ENCODE measurements around the gene HS2ST1.

DNA sequence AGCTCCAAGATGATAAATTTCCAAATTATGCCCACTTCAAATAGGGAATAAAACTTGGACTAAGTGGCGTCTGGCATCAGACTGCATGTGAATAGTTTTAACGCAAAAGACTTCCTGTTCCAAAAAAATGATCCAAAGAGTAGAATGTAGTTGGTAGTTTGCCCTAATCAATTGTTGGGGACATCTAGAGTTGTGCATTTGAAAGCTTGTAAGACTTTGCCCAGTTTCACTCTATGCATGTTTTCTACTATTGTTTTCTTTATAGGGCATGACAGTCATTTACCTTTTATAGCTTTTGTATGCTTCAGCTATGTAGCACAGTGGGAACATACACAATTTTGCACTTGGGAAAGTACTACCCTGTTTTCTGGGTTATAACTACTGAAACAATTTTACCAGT lies 86.0 kb downstream of the HS2ST1 start:
- TF ChIP-seq, protein P1, sequence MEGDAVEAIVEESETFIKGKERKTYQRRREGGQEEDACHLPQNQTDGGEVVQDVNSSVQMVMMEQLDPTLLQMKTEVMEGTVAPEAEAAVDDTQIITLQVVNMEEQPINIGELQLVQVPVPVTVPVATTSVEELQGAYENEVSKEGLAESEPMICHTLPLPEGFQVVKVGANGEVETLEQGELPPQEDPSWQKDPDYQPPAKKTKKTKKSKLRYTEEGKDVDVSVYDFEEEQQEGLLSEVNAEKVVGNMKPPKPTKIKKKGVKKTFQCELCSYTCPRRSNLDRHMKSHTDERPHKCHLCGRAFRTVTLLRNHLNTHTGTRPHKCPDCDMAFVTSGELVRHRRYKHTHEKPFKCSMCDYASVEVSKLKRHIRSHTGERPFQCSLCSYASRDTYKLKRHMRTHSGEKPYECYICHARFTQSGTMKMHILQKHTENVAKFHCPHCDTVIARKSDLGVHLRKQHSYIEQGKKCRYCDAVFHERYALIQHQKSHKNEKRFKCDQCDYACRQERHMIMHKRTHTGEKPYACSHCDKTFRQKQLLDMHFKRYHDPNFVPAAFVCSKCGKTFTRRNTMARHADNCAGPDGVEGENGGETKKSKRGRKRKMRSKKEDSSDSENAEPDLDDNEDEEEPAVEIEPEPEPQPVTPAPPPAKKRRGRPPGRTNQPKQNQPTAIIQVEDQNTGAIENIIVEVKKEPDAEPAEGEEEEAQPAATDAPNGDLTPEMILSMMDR (IDR thresholded peaks at IDR 0.05) = no peak
- no peak for TF ChIP-seq POLR2A (IDR thresholded peaks at IDR 0.05)

All from body of pancreas (tissue), 4 donors.